ENCODE results near the gene RARB.

The RARB gene

GRCh38 chr3:25448750-25449692 is 21.0 kb downstream of the RARB start:
- DNase-seq = no peak

GRCh38 chr3:25449857-25450256 is 21.8 kb downstream of the RARB start:
- no peak for DNase-seq

GRCh38 chr3:25452192-25452591 is 24.1 kb downstream of the RARB start:
- no peak for DNase-seq

GRCh38 chr3:25452740-25453139 is 24.7 kb downstream of the RARB start:
- no peak for DNase-seq

DNA sequence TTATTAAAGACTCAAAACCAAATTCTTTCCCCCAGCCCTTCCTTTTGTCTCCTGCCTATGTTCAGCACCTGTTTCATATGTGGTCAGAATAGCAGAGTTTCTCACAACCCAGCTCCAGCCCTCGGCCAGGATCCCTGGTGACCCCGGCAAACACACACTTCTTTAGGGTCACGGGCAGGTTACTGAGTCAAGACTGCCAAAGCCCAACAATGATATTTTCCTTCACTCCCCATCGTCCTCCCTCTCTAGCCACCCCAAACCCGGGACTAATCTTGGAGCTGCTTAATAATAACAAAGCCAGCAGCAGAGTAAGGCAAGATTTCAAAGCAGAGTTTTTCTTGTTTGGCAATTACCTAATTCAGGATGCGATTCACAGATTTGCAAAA is 25.5 kb downstream of the RARB start:
- no peak for DNase-seq

GRCh38 chr3:25454005-25454927 is 26.2 kb downstream of the RARB start:
- DNase-seq = no peak

DNA sequence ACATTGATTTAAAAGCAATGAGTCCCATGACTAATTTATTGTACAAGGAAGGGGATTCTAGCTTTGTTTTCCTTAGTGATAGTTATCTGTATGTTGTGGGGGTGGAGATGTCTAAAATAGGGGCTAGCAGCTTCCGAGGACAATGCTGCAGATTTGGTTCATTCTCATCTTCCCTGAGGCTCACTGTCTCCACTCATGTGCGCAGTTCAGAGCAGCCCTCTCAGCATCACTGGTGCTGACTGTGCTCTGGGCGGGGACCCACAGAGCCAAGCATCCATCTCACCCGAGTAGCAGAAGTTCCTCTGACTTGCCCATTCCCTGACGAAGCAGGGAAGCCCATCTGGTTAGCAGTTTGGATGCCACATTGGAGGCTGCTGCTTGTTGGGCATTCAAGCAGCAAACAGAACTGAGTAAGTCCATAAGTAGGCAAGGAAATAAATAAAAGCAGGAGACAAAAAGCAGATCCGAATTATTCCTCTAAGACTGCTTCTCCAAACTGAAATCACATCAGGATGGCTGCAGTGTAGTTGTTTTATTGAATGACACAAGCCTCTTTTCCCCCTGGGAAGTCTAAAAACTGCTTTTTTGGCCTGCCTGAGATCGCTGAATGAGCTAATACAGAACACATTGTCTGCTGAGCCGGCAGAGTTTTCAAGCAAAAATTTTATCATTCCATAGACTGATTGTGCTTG is 27.5 kb downstream of the RARB start:
- no peak for DNase-seq

- DNase-seq = no peak
Observed at GRCh38 chr3:25456723-25457670, 28.9 kb downstream of the RARB start.

GRCh38 chr3:25457671-25458419 is 29.8 kb downstream of the RARB start:
- DNase-seq = no peak

DNA sequence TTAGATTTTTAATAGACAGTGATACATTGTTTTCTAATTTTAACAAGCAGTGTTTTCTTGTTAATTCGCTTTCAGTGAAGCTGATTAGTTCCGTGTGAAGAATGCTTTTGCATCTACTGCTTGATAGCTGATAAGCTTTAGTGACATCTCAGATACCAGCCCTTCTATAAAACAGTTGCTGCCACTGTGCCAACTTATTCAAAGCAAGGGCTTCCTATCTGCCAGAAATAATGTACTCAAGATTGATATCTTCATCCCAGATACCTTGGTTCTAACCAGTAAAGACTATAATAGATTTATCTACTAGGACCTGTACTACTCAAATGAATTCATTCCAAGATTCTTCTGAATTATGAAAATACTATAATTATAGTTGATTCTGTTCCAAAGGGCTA is 30.4 kb downstream of the RARB start:
- DNase-seq = no peak

DNA sequence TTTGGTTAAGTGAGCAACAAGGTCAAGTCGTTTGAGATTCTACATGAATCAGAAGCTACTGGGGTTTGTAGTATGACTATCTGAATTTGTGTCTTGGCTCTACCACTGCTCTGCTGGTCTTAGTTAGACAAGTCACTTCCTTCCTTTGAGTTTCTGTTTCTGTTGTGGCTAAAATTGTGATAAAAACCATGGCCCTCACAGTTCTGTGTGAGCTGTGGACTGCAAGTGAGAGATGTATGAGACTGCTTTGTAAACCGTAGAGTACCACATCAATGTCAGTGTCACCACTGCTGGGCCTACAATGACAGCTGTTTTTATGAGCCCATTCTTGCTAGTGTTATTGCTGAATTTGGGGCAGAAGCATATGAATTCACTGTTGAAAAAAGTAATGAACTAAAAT is 32.7 kb downstream of the RARB start:
- no peak for DNase-seq

DNA sequence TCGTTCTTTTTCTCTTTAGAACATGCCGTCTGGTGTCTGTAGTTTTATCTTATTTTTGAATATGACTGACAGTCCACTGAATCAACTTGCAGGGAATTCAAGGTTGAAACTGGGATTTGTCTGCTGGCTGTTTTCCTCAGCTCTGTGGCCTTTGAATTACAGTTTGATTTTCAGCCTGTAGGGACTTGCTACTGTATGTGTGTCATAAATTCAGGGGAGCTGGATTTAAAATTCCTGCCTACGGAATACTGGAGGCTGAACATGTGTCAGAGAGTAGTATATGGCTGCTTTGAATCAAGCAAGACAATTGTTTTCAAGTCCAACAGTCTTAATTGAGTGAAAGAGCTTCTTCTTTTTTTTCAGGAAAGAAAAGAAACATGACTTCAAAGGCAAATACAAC is 33.9 kb downstream of the RARB start:
- no peak for DNase-seq

- no peak for DNase-seq
Observed at GRCh38 chr3:25462495-25462894, 34.4 kb downstream of the RARB start.

DNA sequence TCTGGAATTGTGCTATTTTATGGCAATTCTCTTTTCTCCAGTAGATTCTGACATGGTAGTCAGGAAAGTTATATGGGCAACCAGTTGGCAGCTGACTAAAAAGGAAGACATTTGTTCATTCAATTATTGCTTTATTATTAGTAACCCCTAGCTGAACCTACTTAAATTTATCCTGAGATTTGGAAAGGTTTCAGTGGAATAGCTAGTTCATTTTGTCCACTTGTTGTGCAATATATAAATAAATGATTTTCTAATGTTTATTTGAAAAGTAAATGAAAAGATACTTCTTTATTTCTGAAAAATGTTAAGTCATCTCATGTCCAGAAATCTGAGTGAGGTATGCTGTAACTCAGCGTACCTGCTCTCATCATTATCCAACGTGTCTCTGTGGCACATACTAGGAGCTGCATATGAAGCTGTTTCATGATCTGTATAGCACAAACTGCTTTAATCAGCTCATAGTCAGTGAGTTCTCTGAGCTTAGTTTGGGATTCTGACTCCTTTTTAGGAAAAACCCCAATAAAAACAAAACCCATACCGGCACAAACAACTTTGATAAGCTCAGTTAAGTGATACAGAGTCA is 35.9 kb downstream of the RARB start:
- no peak for DNase-seq

GRCh38 chr3:25465266-25465860 is 37.3 kb downstream of the RARB start:
- DNase-seq = no peak

DNA sequence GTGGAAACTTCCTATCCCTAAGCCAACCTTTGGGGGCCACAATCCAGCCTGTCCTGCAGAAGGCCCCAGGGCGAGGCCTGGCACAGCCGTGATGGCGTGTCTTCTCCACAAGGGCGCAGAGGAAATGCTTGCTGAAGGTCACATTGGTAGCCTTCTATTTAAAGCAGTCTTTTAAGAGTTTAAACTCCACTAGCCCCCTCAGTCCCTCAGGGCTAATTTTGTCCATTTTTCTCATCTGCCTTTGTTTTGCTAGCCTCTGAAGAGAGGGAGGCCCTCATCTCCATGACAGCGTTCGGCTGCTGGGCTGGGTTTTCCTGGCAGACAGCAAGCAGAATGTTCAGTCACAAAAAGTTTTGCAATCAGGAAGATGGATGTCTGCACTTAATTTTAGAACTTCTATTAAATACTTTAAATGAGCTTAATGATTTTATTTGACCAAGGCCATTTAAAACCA is 40.8 kb downstream of the RARB start:
- DNase-seq = no peak

GRCh38 chr3:25469558-25469957 is 41.5 kb downstream of the RARB start:
- no peak for DNase-seq

DNA sequence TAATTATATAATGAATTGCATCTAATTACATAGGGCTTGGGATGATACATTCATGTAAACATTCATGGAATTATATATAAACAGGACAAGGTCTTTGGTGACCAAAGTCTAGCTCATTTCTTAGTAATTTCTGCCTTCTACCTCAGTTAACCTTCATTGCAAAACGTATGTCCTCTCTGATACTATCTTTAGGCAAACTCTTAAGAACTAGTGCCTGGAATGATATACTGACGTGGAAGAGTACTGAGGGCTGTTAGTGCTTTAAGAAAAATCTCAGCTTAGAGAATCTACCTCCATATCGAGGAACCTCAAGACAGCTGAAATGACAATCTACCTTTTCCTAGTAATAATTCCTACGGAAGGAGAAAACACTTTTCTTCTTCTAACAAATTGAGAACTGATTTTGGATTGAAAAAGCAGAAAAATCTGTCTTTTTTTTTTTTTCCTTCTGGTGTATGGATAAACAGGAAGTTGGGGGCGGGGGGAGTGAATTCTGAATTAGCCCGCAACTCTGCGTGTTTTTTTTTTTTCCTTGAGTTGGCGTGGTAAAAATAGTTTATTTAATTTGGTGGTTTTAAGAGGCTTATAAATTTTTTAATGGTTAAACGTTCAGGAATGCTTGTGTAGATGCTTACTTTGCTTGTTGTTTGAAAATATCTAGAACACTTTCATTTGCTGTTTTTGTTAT is 43.2 kb downstream of the RARB start:
- no peak for DNase-seq

GRCh38 chr3:25472153-25472552 is 44.1 kb downstream of the RARB start:
- no peak for DNase-seq

DNA sequence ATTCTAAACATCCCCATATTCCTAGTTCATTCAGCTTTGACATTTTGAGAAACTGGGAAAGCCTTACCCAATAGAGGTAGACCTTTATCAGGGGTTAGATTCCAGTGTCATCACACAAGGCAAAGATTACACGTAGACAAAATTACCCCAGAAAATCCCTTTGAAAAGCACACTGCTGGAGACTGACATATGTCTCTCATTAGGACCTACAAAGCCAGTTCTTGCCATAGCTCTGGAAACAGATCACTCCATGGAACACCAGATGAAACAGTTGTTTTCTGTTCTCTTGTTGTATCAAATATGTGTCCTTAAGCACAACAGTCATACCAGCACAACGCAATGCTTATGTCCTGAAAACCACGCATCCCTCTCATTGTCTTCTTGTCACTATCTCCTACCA is 44.7 kb downstream of the RARB start:
- no peak for DNase-seq

All from stimulated activated CD4-positive, alpha-beta T cell treated with anti-CD3 and anti-CD28 coated beads, Interleukin-12 subunit alpha, Interleukin-12 subunit beta, amount 100 ng/mL, for 4 hours (primary cell).